ENCODE data around the gene CSH1.
"Not testable (repeated sequence)": the region's sequence is repeated elsewhere in the genome, so short reads cannot be mapped to it uniquely, and the experiment has no call there.

The CSH1 gene

DNA sequence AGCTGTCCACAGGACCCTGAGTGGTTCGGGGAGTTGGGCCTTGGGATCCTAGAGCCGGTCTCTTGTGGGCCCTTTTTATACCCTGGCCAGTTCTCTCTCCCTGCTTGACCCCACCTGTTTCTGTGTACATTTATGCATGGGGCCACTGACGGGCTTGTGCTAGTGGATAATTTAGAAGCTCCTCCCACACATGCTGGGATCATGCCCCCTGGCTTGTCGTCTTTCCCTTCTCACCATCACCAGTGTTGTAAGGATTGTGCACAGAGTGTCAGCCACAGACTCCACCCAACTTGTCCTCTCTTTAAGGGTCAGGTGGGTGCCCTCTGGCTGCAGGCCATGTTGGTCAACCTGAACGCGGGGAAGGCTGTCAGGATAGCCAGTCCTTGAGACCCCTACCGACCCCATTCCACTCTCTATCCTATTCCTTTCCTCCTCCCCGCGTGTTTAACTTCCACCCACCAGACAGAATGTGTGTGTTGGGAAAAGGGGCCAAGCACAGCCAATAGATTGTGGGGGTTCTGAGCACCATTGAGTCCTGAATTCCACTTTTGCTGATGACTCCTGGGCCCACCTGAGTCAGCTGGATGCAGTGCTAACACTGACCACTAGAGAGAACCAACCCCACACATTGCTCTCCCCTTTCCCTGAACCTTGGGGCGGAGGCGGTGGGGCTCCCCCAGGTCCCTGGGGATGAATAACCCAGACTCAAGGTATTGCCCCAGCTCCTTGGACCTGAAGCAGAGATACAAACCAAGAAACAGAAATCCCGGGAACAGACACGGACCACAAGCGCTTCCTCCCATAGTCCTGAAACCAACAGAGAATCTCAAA lies at the start of gene CSH1:
Gene CSH1 (minus strand): TSS at position 51 of the 831 bp plus-strand sequence. CDS start 63 bp downstream, outside the sequence.
- in situ Hi-C loops (cut with MboI; ENCODE audit: low sequenced_read_pairs) = not testable (repeated sequence)

GRCh38 chr17:63945784-63946439 lies 49.5 kb upstream of the CSH1 start:
- in situ Hi-C loops (cut with MboI; ENCODE audit: low sequenced_read_pairs) = no loop called here

DNA sequence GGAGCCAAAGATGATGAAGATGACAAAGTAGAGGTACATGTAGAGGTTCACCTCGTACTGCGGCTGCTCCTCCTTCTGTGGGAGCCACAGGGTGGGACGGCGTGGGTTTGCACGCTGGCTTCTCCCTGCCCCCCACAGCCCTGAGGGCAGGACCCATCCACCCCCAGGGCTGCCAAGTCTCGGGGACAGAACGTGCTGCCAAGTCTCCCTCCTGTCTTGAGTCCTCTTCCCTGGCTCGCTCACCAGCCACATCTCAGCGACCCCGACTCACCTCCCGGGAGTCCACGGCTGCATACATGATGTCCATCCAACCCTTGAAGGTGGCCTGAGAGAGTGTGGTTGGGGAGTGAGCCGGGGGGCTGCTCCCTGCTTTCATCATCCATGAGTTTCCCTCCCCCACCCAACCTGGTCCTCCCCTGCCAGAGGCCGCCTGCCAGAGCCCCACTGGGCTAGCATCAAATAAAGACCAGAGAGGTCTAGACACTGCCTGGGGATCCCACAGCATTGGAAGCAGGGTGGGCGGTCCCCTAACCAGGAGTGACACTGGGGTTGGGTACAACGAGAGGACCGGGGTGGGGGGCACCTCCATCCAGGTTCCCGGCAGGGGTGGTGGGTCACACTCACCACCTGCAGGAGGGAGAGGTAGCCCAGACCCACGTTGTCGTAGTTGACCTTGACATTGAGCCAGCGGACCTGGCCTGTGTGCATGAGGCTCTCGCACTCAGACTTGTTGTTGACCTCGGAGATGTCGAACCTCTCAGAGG lies 48.5 kb upstream of the CSH1 start:
- in situ Hi-C loops (cut with MboI; ENCODE audit: low sequenced_read_pairs) = no loop called here

GRCh38 chr17:63943745-63944144 lies 47.4 kb upstream of the CSH1 start:
- in situ Hi-C loops (cut with MboI; ENCODE audit: low sequenced_read_pairs) = no loop called here

GRCh38 chr17:63942309-63942985 lies 46.1 kb upstream of the CSH1 start:
- in situ Hi-C loops (cut with MboI; ENCODE audit: low sequenced_read_pairs) = no loop called here

DNA sequence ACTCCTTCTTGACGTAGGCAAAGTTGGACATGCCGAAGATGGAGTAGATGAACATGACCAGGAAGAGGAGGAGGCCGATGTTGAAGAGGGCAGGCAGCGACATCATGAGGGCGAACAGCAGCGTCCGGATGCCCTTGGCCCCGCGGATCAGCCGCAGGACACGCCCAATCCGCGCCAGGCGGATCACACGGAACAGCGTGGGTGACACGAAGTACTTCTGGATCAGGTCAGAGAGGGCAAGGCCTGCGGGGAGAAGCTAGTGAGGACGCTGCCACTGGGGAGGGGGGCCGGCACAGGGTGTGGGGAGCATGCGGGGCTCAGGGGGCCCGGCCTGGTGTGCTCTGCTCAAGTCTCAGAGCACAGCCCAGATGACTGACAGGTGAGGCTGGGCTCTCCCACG lies 45.4 kb upstream of the CSH1 start:
- in situ Hi-C loops (cut with MboI; ENCODE audit: low sequenced_read_pairs) = no loop called here

DNA sequence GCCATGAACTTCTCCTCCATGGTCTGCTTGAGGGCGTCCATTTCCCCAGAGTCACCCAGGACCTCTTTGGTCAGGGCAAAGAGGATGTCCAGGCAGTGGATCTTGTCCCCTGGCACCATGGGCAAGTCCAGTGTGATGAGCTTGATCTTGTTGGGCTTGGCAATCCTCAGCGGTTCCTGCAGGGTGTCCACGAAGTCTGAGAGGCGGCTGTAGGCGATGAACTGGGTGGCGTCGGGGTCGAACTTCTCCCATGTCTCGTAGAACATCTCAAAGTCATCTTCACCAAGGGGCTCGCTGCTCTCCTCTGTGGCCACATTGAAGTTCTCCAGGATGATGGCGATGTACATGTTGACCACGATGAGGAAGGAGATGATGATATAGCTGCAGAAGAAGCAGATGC lies 44.8 kb upstream of the CSH1 start:
- in situ Hi-C loops (cut with MboI; ENCODE audit: low sequenced_read_pairs) = no loop called here

DNA sequence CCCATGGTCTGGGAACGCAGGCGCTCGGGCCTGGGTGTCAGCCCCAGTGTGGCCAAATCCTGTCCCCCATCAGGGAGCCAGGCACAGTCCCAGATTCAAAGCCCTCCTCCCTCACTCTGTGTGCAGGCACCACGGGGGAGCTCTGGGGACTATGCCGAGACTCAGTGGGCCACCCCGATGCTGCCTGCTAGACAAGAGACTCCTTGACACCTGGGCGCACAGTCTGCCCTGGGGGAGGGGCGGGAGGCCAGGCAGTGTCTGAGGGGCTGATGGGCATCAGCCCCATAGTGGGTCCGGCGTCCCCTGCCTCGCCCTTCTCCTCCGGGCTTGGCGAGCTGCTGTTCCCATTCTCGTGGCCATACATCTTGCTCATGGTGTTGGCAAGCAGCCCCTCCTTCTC lies 44.2 kb upstream of the CSH1 start:
- in situ Hi-C loops (cut with MboI; ENCODE audit: low sequenced_read_pairs) = no loop called here

GRCh38 chr17:63939884-63940283 lies 43.5 kb upstream of the CSH1 start:
- in situ Hi-C loops (cut with MboI; ENCODE audit: low sequenced_read_pairs) = no loop called here

- in situ Hi-C loops (cut with MboI; ENCODE audit: low sequenced_read_pairs) = no loop called here
Observed at GRCh38 chr17:63939401-63939800, 43.0 kb upstream of the CSH1 start.

- in situ Hi-C loops (cut with MboI; ENCODE audit: low sequenced_read_pairs) = no loop called here
Observed at GRCh38 chr17:63937920-63938319, 41.5 kb upstream of the CSH1 start.

DNA sequence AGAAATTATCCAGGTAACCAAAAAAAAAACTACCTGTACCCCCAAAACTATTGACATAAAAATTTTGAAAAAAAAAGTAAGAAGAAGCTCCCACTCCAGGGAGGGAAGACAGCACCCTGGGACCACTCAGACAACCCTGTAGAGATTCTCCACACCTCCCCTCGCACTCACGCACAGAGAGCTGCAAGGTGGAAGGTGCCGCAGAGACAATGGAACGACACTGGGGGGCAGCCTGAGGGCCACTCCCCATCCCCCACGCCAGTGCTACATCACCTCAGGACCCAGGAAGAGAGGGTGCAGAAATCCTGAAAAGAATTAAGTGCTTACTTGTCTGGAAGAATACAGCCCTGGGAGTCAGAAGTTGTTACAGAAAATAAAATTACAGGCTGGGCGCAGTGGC lies 40.9 kb upstream of the CSH1 start:
- in situ Hi-C loops (cut with MboI; ENCODE audit: low sequenced_read_pairs) = no loop called here

DNA sequence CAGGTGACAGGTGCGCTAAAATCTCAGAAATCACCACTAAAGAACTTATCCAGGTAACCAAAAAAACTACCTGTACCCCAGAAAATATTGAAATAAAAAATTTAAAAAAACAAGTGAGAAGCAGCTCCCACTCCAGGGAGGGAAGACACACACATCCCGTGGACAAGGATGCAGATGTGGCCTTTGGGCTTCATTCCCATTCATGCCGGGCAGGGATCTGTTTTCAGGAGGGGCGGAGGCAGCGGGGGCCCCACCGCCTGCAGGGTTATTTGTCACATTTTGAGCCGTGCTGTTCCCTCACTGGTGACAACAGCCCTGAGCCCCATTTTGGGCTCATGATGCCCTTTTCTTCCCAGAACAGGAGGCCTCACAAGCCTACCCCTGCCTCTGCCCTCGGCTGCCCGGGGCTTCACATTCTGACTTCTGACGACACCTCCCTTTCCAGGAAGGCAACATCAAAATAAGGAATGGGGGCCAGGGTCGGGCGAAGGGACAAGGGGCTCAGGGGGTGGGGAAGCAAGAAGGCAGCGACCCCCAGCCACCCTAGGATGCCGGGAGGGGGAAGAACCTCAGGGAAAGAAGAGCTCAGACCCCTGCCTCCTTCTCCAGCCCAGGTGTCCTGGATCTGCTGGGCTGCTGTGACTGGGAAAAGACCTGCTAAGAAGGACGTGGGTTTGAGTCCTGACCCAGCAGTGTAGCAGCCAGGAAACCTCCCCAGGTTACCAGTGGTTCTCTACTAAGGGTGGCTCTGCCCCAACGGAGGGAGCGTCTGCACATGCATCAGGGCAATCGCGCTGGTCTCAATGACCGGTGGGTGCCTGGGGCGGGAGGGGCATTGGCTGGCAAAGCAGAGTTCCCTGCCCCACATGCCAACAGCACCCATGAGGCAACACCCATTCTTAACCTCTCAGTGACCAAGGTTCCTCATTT lies 38.1 kb upstream of the CSH1 start:
- in situ Hi-C loops (cut with MboI; ENCODE audit: low sequenced_read_pairs) = no loop called here

DNA sequence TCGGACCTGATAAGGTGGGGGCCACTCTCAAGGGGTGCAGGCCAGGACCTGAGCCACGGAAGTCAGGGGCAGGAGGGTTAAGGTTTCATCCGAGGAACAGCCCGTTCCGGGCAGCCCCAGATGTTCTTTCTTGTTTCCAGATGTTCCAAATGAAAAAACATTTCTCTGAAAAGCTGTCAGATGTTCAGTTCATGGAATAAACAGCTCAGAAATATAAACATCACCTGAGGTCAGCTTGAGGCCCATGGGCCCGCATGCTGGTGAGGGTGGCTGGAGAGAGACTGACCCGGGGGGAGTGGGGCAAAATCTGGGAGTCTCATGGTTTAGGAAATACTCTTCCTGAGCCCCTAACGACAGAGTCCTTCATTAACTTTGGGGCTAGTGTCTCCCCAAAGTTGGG lies 37.2 kb upstream of the CSH1 start:
- in situ Hi-C loops (cut with MboI; ENCODE audit: low sequenced_read_pairs) = no loop called here

DNA sequence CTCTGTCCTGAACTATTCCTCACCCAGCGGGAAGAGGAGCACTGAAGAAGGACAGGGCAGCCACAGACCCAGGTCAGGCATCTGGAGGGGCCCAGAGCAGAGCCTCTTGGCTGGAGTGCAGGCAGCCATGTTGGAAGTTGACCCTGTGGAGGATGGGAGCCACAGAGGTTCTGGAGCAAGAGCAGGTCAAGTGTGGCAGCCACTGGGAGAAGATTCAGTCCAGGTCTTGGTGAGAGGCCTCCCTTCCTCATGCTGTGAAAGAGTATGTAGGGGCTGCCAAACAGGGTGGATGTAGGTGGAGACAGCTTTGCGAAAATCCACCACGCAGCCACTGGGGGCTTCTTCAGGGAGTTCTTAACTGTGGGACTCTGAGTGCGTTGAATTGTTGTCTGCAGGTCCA lies 36.3 kb upstream of the CSH1 start:
- in situ Hi-C loops (cut with MboI; ENCODE audit: low sequenced_read_pairs) = no loop called here

GRCh38 chr17:63931981-63932561 lies 35.7 kb upstream of the CSH1 start, which contains the start of gene CD79B:
TSS of gene CD79B (minus strand) at chr17:63932331. CDS start at chr17:63932261, 70 bp downstream.
- in situ Hi-C loops (cut with MboI; ENCODE audit: low sequenced_read_pairs) = no loop called here

DNA sequence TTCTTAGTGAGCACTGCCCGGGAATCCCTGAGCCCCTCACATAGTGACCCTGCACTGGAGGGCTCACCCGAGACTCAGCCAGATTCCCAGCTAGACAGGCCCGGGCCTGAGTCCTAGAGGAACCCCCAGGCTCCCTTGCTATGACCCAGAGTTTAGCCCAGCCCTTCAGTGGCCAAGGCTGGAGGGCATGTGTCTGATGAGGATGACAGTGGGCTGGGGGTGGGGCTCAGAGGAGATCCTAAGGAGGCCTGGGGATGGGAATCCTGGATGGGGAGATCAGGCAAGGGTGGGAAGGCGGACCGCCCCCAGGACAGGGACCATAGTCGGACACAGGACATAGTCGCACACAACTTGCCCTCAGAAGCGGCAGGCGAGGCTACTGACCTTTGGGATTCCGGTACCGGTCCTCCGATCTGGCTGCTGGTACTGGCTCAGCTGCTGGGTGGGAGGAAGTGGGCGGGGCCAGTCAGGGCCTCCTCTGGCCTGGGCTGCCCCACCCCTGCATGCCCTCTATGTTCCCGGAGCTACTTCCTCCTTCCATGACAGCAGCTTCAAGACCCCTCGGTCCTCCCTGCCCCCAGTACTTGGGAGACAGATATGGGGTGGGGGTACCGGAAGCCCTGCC lies 34.7 kb upstream of the CSH1 start:
- in situ Hi-C loops (cut with MboI; ENCODE audit: low sequenced_read_pairs) = no loop called here

GRCh38 chr17:63929860-63930766 lies 33.7 kb upstream of the CSH1 start:
- in situ Hi-C loops (cut with MboI; ENCODE audit: low sequenced_read_pairs) = loop anchor here (10.0 kb wide), 1 partner anchor 205 kb away; the partner anchor contains the start of gene ERN1

Measured in HL-60/S4 treated with phorbol 12-myristate 13-acetate at 8.2 ng/mL for 4 days and 3 days (cell line).